ENCODE results near the gene GHITM. TPM values are rescaled to one million over a fixed set of nuclear protein-coding genes. Genes with fewer than 3 reads are reported as not detected.

The GHITM gene
- total and polyA plus RNA-seq, 2 donors (not counting 1 experiment from before 2014, with no cell fraction given) = 40.5 to 75.1 TPM

GRCh38 chr10:84159076-84159685, 19.9 kb downstream of the GHITM start:
- TF ChIP-seq CTCF (IDR thresholded peaks at IDR 0.05) (no peak), EZH2 (IDR thresholded peaks at IDR 0.05; ENCODE audit: borderline replicate concordance, insufficient read depth, low read depth, low read length, poor library complexity, severe bottlenecking) (no peak)
- intact Hi-C loops (cut with micrococcal nuclease) = no loop called here
- POLR2A ChIA-PET = no interaction called here
- no peaks in the 10 kb centered on the region for H3K79me2 ChIP-seq (ENCODE audit: control insufficient read depth, insufficient read depth, low read length)
- no peaks in the 10 kb centered on the region for H3K27me3 Mint-ChIP-seq
- H3K4me3 ChIP-seq (ENCODE audit: control extremely low read depth in 1 of 5, extremely low read depth in 1 of 5, insufficient read depth in 1 of 5, low read depth in 2 of 5, low read length in 4 of 5) = no peak overlapping the region
- no peak overlapping the region for H3K27ac Mint-ChIP-seq
- H3K27ac ChIP-seq (ENCODE audit: low read length in 2 of 2) = no peak overlapping the region
- no peak overlapping the region for H3K9ac ChIP-seq (ENCODE audit: low read length)
- H3K4me2 ChIP-seq (replicated peaks; ENCODE audit: low read depth, low read length, poor library complexity, severe bottlenecking) = no peak overlapping the region
- no peak overlapping the region for H2AFZ ChIP-seq (ENCODE audit: insufficient read depth, low read depth, low read length, poor library complexity, severe bottlenecking)
- DNase-seq = no peak
- no peaks in the 10 kb centered on the region for H4K20me1 ChIP-seq (ENCODE audit: control insufficient read depth, insufficient read depth, low read length, poor library complexity, severe bottlenecking)
- peaks cover 19% of the 10 kb centered on the region for H3K4me1 Mint-ChIP-seq
- ATAC-seq (ENCODE audit: low read depth) = no peak
- no peak overlapping the region for H3K4me3 Mint-ChIP-seq
- no peaks in the 10 kb centered on the region for H3K4me1 ChIP-seq (ENCODE audit: control insufficient read depth in 2 of 2, insufficient read depth in 2 of 2, low read length in 2 of 2)
- WGBS (ENCODE audit: insufficient coverage) = 38% methylated on average over 4 of the region's 9 CpGs
- no peaks in the 10 kb centered on the region for H3K9me3 Mint-ChIP-seq (ENCODE audit: insufficient read depth)
- H3K9me3 ChIP-seq (ENCODE audit: control extremely low read depth in 1 of 3, control insufficient read depth in 2 of 3, insufficient read depth in 1 of 3, low read length in 2 of 3) = no peaks in the 10 kb centered on the region
- peaks cover 0 to 5% (median 0%) of the 10 kb centered on the region in 4 experiments for H3K27me3 ChIP-seq (replicated peaks in 1 of 4; ENCODE audit: control extremely low read depth in 1 of 4, control insufficient read depth in 3 of 4, insufficient read depth in 4 of 4, low read length in 3 of 4)
- CTCF ChIA-PET = interaction anchor here (1.0 to 6.6 kb wide), 2 partner anchors 11 to 271 kb away, joined by 3 to 34 read pairs; no protein-coding TSS in a partner anchor
- H3K36me3 ChIP-seq (replicated peaks in 1 of 2; ENCODE audit: control extremely low read depth in 1 of 2, control insufficient read depth in 1 of 2, extremely low read depth in 1 of 2, insufficient read depth in 2 of 2, low read length in 1 of 2) = peaks cover 0 to 6% of the 10 kb centered on the region in 2 experiments

GRCh38 chr10:84160663-84161362, 21.5 kb downstream of the GHITM start:
- Mint-ChIP-seq H3K4me3 (no peak overlapping the region), H3K27me3 (no peaks in the 10 kb centered on the region), H3K27ac (no peak overlapping the region), H3K4me1 (peaks cover 32% of the 10 kb centered on the region), H3K9me3 (ENCODE audit: insufficient read depth) (no peaks in the 10 kb centered on the region)
- DNase-seq (no peak), ATAC-seq (ENCODE audit: low read depth) (no peak)
- Histone ChIP-seq H2AFZ (ENCODE audit: insufficient read depth, low read depth, low read length, poor library complexity, severe bottlenecking) (no peak overlapping the region), H4K20me1 (ENCODE audit: control insufficient read depth, insufficient read depth, low read length, poor library complexity, severe bottlenecking) (no peaks in the 10 kb centered on the region), H3K9ac (ENCODE audit: low read length) (no peak overlapping the region), H3K4me2 (replicated peaks; ENCODE audit: low read depth, low read length, poor library complexity, severe bottlenecking) (no peak overlapping the region), H3K79me2 (ENCODE audit: control insufficient read depth, insufficient read depth, low read length) (no peaks in the 10 kb centered on the region), H3K27ac (ENCODE audit: low read length in 2 of 2) (no peak overlapping the region), H3K36me3 (replicated peaks in 1 of 2; ENCODE audit: control extremely low read depth in 1 of 2, control insufficient read depth in 1 of 2, extremely low read depth in 1 of 2, insufficient read depth in 2 of 2, low read length in 1 of 2) (no peaks in the 10 kb centered on the region), H3K4me3 (ENCODE audit: control extremely low read depth in 1 of 5, extremely low read depth in 1 of 5, insufficient read depth in 1 of 5, low read depth in 2 of 5, low read length in 4 of 5) (no peak overlapping the region), H3K27me3 (replicated peaks in 1 of 4; ENCODE audit: control extremely low read depth in 1 of 4, control insufficient read depth in 3 of 4, insufficient read depth in 4 of 4, low read length in 3 of 4) (peaks cover 0 to 5% (median 0%) of the 10 kb centered on the region in 4 experiments), H3K4me1 (ENCODE audit: control insufficient read depth in 2 of 2, insufficient read depth in 2 of 2, low read length in 2 of 2) (peaks cover 4 to 11% of the 10 kb centered on the region in 2 donors), H3K9me3 (ENCODE audit: control extremely low read depth in 1 of 3, control insufficient read depth in 2 of 3, insufficient read depth in 1 of 3, low read length in 2 of 3) (no peaks in the 10 kb centered on the region)
- intact Hi-C loops (cut with micrococcal nuclease) = no loop called here
- TF ChIP-seq CTCF (IDR thresholded peaks at IDR 0.05) = no peak
- no peak for TF ChIP-seq EZH2 (IDR thresholded peaks at IDR 0.05; ENCODE audit: borderline replicate concordance, insufficient read depth, low read depth, low read length, poor library complexity, severe bottlenecking)
- WGBS (ENCODE audit: insufficient coverage) = 85% methylated on average over 4 of the region's 6 CpGs
- CTCF ChIA-PET = interaction anchor here (1.2 to 6.6 kb wide), 2 partner anchors 13 to 44 kb away, joined by 4 to 34 read pairs; no protein-coding TSS in a partner anchor
- POLR2A ChIA-PET = no interaction called here
